NCI-H345 treated with DMSO at 0.1 percent for 48 hours (cell line): Measurements from ENCODE around the gene PKHD1.

Experiments
- DNase-seq: peaks from one replicate; lab custom pipeline; 2025; ENCODE audit not compliant: unreplicated experiment; lab: John Stamatoyannopoulos, UW

The PKHD1 gene

DNA sequence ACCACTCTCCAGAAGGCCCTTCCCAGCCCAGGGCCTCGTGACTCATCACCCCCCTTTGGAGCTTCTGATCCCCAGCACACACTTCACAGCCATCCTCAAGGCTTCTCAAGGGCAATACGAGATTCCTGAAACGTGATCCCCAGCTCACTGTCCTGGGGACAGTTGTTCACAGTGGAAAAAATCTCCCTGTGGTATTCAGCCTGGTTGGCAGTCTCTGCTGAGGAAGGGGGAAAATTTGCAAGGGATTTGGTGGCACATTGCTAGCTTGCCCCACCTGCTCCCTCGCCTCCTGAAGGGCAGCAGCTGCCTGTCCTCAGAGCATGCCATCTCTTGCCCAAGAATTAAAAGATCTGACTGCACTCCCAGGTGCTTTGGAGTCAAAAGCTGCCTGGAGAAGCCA is 20.7 kb upstream of the PKHD1 start:
- DNase-seq: no peak

- DNase-seq: no peak
Observed at GRCh38 chr6:52106994-52107393, 19.6 kb upstream of the PKHD1 start.

DNA sequence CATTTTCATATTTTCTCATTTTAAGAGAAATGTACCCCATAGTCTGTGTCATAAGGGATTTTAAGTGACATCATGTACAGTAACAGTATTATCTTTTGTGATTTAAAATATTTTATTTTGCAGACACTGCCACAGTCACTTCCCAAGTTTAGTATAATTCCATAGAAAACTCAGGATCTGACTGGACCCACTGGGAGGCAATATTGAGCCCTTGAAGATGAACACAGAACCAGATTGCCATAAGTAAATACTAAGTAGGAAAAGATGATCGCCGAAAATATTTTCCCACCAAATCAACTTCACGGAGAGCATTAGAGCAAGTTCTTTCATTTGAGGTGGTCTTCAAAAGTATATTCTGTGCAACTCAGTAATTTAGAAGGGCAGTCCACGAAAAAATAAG is 17.6 kb upstream of the PKHD1 start:
- no peak for DNase-seq

DNA sequence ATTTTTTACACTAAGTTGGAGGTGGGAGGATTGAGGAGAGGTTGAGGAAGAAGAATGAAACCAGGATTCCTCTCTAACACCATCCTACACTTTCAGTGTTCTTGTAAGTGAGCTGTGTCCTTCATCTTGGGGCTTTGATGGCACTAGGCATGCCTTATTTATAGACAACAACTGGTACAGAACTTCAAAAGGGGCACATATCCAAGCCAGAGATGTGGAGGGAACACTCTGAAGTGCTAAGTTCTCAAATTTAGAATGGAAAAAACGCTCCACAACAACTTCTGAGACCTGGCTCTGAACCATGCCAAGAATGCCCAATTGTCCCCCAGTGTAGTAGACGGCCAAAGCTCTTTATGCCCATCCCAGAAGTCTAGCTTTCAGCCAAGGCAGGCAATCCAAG is 16.2 kb upstream of the PKHD1 start:
- no peak for DNase-seq

DNA sequence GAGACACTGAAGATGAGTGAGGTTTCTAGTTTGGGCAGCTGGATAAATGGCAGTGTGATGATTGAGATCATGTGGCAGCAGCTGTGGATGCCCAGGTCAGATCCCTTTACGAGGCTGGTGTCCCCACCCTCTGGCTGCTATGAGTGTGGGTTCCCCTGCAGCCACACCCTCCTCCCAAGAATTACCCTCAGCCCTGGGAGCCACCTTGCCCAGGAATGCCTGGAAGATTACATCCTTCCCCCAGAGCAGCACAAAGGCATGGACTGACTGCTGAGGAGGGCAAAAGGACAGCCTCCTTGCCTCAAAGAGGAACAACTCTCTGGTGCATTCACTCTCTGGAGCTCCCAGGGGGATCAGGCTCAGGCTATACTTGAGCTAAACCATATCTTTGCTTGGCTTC is 15.0 kb upstream of the PKHD1 start:
- no peak for DNase-seq

GRCh38 chr6:52098721-52099120 is 11.3 kb upstream of the PKHD1 start:
- DNase-seq: no peak

DNA sequence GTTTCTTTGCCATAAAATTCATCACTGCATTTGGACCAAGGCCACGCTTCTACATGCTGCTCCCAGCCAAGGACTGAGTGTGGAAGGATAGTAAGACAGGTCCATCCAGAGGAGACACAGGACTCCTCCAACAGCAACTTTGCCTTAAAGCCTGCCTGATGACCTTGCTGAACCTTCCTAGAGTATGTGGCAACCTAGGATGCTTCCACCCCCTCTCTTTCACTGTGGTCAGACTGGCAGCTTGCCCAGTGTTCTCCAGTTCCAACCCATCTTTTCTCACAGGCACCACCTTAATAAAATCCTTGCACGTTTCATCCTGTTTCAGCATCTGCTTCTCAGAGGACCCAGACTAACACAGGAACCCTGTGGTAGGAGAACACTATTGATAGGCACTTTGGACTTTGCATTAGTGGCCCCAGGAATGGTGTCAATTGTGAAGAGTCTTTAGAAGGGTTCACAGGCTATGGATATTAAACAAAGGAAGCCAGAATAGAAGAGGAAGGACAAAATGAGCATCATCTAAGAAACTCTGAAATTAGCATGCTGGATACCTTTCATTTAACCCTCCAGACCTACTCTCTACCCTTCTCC is 2.4 kb upstream of the PKHD1 start:
- no peak for DNase-seq

DNA sequence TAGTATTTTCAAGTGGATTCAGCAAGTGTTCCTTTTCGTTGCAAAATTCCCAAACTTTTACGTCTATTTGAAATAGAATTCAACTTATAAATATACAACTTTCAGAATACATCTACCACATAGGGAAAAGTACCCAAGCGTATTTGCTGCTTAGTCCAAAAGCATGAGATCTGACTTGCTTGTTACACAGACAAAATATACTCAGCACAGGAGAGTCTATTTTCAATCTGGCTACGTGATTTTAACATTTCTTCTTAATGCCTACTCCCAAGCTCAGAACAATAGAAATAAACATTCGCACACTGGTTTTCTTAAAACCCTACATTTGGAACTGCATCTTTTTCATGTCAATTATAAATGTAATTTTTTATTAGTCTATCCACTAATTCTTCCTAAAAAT is 672 bp downstream of the PKHD1 start:
- DNase-seq: no peak

- DNase-seq: no peak
Observed at GRCh38 chr6:52081237-52081636, 6.2 kb downstream of the PKHD1 start.

DNA sequence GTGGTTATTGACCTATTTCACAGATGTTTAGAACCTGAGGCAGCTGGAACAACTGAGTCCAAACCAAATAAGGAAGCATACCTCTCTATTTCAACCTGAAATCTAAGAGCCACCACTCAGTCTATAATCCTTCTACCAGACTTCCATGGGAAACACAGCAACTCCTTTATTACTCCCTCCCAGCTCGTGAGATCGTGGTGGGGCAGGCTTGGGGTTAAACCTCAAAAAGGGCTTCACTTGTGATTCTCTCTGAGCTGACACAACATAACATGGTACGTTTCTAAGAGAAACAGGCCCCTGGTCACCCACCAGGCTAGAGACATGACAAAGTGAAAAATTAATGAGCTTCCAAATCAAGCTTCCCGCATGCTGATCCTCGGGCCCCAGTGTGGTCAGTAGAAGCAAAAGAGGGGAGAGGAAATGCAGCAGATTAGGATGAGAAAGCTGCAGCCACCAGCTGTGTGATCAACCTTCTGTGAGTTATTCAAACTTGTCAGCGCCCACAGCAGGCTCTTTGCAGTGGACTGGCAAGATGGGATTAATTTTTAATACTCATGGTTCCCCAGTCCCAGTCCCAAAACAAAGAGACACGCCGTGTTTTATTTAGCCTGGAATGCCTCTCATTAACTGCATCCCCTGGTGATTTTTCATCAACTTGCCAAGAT is 9.3 kb downstream of the PKHD1 start:
- DNase-seq: no peak

- no peak for DNase-seq
Observed at GRCh38 chr6:52077180-52077884, 10.1 kb downstream of the PKHD1 start.

DNA sequence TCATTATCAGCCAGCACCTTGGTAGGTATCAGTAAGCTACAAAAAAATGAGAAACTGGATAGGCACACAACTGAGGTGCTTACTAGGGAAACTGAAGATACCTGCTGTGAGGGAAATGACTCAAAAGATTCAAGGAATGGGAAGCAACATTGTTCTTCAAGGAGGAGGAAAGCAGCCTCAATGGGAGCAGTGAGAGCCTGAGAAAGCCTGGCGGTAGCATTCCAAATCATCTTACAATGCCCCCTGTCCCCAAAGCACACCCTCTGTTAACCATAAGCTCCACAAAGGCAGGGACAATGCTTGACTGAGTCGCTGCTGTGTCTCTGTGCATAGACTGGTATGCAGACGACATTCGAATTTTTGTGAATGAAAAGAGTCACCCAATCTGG is 10.6 kb downstream of the PKHD1 start:
- DNase-seq: no peak

- DNase-seq: no peak
Observed at GRCh38 chr6:52074716-52075115, 12.7 kb downstream of the PKHD1 start.

DNA sequence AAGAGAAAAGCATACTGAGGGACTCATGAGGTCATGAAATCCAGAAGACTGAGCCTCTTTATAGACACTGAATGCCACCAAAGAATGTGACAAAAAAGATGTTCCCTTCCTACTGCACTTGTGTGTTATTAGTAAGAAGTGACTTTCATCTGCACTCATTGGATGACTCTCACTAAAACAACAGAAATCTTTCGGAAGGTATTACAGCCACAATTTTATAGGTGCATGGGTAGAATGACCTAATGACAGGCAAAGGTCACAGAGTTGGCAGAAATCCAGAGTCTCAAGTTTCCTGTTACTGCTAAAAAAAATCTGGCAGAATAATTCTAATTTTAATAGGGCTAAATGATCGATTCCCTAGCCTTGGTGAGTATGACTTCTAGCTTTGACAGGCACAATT is 13.3 kb downstream of the PKHD1 start:
- no peak for DNase-seq

- no peak for DNase-seq
Observed at GRCh38 chr6:52065621-52066020, 21.8 kb downstream of the PKHD1 start.

GRCh38 chr6:52063584-52064344 is 23.6 kb downstream of the PKHD1 start:
- no peak for DNase-seq

- DNase-seq: no peak
Observed at GRCh38 chr6:52061481-52061880, 25.9 kb downstream of the PKHD1 start.

DNA sequence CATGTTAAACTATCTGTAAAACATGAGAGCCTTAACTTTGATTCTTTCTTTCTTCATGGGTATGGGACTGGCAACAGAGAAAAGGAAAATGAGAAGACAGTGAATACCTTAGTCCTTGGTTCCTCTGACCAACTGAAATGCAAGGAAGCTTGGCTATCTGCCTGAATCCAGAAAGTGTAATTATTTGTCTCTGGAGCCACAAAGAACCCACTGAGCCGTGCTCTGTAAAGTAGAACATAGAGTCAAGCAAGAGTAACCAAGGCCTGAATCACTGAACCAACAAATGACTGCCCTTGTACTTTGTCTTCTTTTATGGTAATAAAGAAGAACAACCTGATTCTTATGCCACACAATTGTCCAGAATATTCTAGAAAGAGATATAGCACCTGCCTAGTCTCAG is 27.6 kb downstream of the PKHD1 start:
- no peak for DNase-seq

GRCh38 chr6:52055451-52055850 is 32.0 kb downstream of the PKHD1 start:
- no peak for DNase-seq

- no peak for DNase-seq
Observed at GRCh38 chr6:52053038-52053695, 34.2 kb downstream of the PKHD1 start.

GRCh38 chr6:52050051-52050405 is 37.4 kb downstream of the PKHD1 start:
- no peak for DNase-seq
